HCT116 (cell line): ENCODE data around the gene DNAAF1. TPM values are rescaled to one million over a fixed set of nuclear protein-coding genes. Genes with fewer than 3 reads are reported as not detected.
"Not testable (repeated sequence)": the region's sequence is repeated elsewhere in the genome, so short reads cannot be mapped to it uniquely, and the experiment has no call there.

Source experiments
- ATAC-seq: fragments of 200-7000 bp; cut with Tn5 transposase; 2 replicates; pipeline ENCODE4 v1.9.1; 2020; ENCODE audit warnings: mild to moderate bottlenecking, moderate library complexity
- BruUV-seq: library from RNA; stranded (reverse); fragments of 400-500 nt; replicated peaks from 2 replicates; lab custom pipeline; 2021; lab: Mats Ljungman, UMichigan
- CTCF ChIA-PET: fragments of 300-600 bp; sonication (Branson Sonifier 250); formaldehyde crosslinking; loops from one replicate; lab custom pipeline; 2021; ENCODE audit warnings: antibody characterized with exemption; lab: Charles Lee
- POLR2A ChIA-PET: fragments of 300-600, 350-600 bp; sonication (Branson Sonifier 250); formaldehyde crosslinking; loops from one replicate; lab custom pipeline; 2021; ENCODE audit warnings: antibody characterized with exemption; lab: Charles Lee
- RAD21 ChIA-PET, 2 experiments: fragments of 300-600 bp; sonication (Branson Sonifier 250); formaldehyde crosslinking; loops; one replicate each; lab custom pipeline; 2023; ENCODE audit warnings: low total read pairs in 2 of 2; ENCODE audit not compliant: uncharacterized antibody in 2 of 2, unreplicated experiment in 2 of 2, low non-redundant PET in 1 of 2; lab: Charles Lee
- DNase-seq: peaks from one replicate; pipeline ENCODE4 v3.0.0-alpha.2; 2010; ENCODE audit warnings: low read depth, low spot score
- H2AFZ ChIP-seq: fragments of 200-600 bp; shearing (Covaris generic), sonication (generic); 2 replicates; pipeline ENCODE4 v1.6.1; 2017; ENCODE audit warnings: low read depth, mixed run types, mixed read lengths, antibody characterized with exemption, low read length; ENCODE audit not compliant: poor library complexity, severe bottlenecking
- H3K27ac ChIP-seq: 2 replicates; pipeline ENCODE4 v1.5.1; 2012; ENCODE audit warnings: low read depth, low read length
- H3K27me3 ChIP-seq: fragments of 200-600 bp; sonication (generic); 2 replicates; pipeline ENCODE4 v1.6.1; 2016; ENCODE audit warnings: mixed run types, low read length, mixed read lengths; ENCODE audit not compliant: insufficient read depth
- H3K36me3 ChIP-seq, 2 experiments: fragments of 200-500 bp in 1 of 2; fragments of 200-600 bp in 1 of 2; sonication (Bioruptor generic) in 1 of 2; sonication (generic) in 1 of 2; 2 replicates each; pipeline versions ENCODE4 v1.5.1 to v1.6.1; 2014 to 2016; ENCODE audit warnings: low read length in 2 of 2, inconsistent platforms in 1 of 2, mixed read lengths in 1 of 2, mixed run types in 1 of 2; ENCODE audit not compliant: insufficient read depth in 2 of 2, control insufficient read depth in 1 of 2
- H3K4me1 ChIP-seq, 2 experiments: fragments of 200-600 bp in 1 of 2; sonication (generic) in 1 of 2; 2 replicates each; pipeline versions ENCODE4 v1.5.1 to v1.6.1; 2012 to 2017; ENCODE audit warnings: low read length in 2 of 2, inconsistent platforms in 1 of 2, mild to moderate bottlenecking in 1 of 2, mixed read lengths in 1 of 2, mixed run types in 1 of 2, moderate library complexity in 1 of 2; ENCODE audit not compliant: insufficient read depth in 2 of 2, control insufficient read depth in 1 of 2
- H3K4me2 ChIP-seq: fragments of 200-600 bp; sonication (generic); 2 replicates; pipeline ENCODE4 v1.6.1; 2017; ENCODE audit warnings: mixed run types, low read length, mixed read lengths
- H3K4me3 ChIP-seq, 2 experiments: fragments of 200-600 bp in 1 of 2; sonication (generic) in 1 of 2; replicated peaks in 1 of 2; 2 replicates each; pipeline ENCODE4 v1.5.1; 2011 to 2016; ENCODE audit warnings: low read length in 2 of 2, control low read depth in 1 of 2, low read depth in 1 of 2, mild to moderate bottlenecking in 1 of 2, mixed read lengths in 1 of 2, mixed run types in 1 of 2
- H3K79me2 ChIP-seq: fragments of 200-600 bp; sonication (generic); 2 replicates; pipeline ENCODE4 v1.6.1; 2017; ENCODE audit warnings: mild to moderate bottlenecking, mixed run types, low read length, moderate library complexity, mixed read lengths; ENCODE audit not compliant: insufficient read depth
- H3K9ac ChIP-seq: fragments of 200-600 bp; sonication (generic); 2 replicates; pipeline ENCODE4 v1.6.1; 2016; ENCODE audit warnings: low read length, mixed read lengths
- H3K9me2 ChIP-seq: fragments of 200-600 bp; sonication (generic), shearing (Covaris generic); 2 replicates; pipeline ENCODE4 v1.6.1; 2017; ENCODE audit warnings: mixed run types, mild to moderate bottlenecking, moderate library complexity; ENCODE audit not compliant: insufficient read depth
- H3K9me3 ChIP-seq, 2 experiments: fragments of 200-500 bp in 1 of 2; fragments of 200-600 bp in 1 of 2; sonication (Bioruptor generic) in 1 of 2; sonication (generic) in 1 of 2; 2 replicates each; pipeline ENCODE4 v1.6.1; 2014 to 2017; ENCODE audit warnings: low read length in 2 of 2, mixed read lengths in 2 of 2, inconsistent platforms in 1 of 2, low read depth in 1 of 2, mild to moderate bottlenecking in 1 of 2, mixed run types in 1 of 2, moderate library complexity in 1 of 2; ENCODE audit not compliant: control insufficient read depth in 1 of 2, insufficient read depth in 1 of 2
- H4K20me1 ChIP-seq: fragments of 200-600 bp; sonication (generic), shearing (Covaris generic); 2 replicates; pipeline ENCODE4 v1.6.1; 2017; ENCODE audit warnings: mixed run types, mild to moderate bottlenecking, moderate library complexity; ENCODE audit not compliant: insufficient read depth
- CBX3 ChIP-seq: IDR thresholded peaks from 2 replicates; pipeline ENCODE4 v1.6.1; 2012; ENCODE audit warnings: low read depth
- CTCF ChIP-seq, 3 experiments: fragments of 200-600 bp in 1 of 3; sonication (generic) in 1 of 3; IDR thresholded peaks in 2 of 3; conservative IDR thresholded peaks in 1 of 3; 2 replicates each; pipeline ENCODE4 v1.5.1; 2012 to 2017; ENCODE audit warnings: low read depth in 2 of 3, low read length in 2 of 3, antibody characterized with exemption in 1 of 3, borderline replicate concordance in 1 of 3, control low read depth in 1 of 3, mild to moderate bottlenecking in 1 of 3, mixed read lengths in 1 of 3, mixed run types in 1 of 3, moderate library complexity in 1 of 3; ENCODE audit not compliant: insufficient read depth in 1 of 3
- ELF1 ChIP-seq: IDR thresholded peaks from 2 replicates; pipeline ENCODE4 v1.6.1; 2012; ENCODE audit warnings: low read depth, borderline replicate concordance
- EZH2 ChIP-seq: fragments of 200-600 bp; sonication (generic); IDR thresholded peaks from 2 replicates; pipeline ENCODE4 v1.6.1; 2017; ENCODE audit warnings: antibody characterized with exemption, mixed run types
- MAX ChIP-seq: IDR thresholded peaks from 2 replicates; pipeline ENCODE4 v1.6.1; 2012
- POLR2A ChIP-seq: IDR thresholded peaks from 2 replicates; pipeline ENCODE4 v1.7.0; 2011; ENCODE audit warnings: borderline replicate concordance; ENCODE audit not compliant: insufficient read depth, insufficient read length; ENCODE audit errors: extremely low read depth
- TCF7L2 ChIP-seq: IDR thresholded peaks from 2 replicates; pipeline ENCODE4 v1.7.0; 2011; ENCODE audit warnings: borderline replicate concordance, inconsistent platforms; ENCODE audit not compliant: insufficient read depth, insufficient read length; ENCODE audit errors: extremely low read depth
- YY1 ChIP-seq: IDR thresholded peaks from 2 replicates; pipeline ENCODE4 v1.6.1; 2011; ENCODE audit warnings: low read length, low read depth, moderate library complexity, mild to moderate bottlenecking; ENCODE audit not compliant: insufficient replicate concordance; ENCODE audit errors: extremely low read depth
- intact Hi-C: fragments of 100-400 bp; cut with micrococcal nuclease; formaldehyde crosslinking; loops from 2 replicates; pipeline ENCODE4 v1.10.0; 2022
- total RNA-seq: library from RNA; stranded (reverse); gene quantifications from one replicate; pipeline ENCODE4 v1.2.1, GENCODE V29; 2021; ENCODE audit not compliant: unreplicated experiment

DNAAF1 gene
- total RNA-seq, 1 experiment from 2014 or later: 0.30 TPM

- no peak for TF ChIP-seq CTCF (IDR thresholded peaks at IDR 0.05 in 2 of 3, conservative IDR thresholded peaks at IDR 0.05 in 1 of 3; ENCODE audit: borderline replicate concordance in 1 of 3, insufficient read depth in 1 of 3, low read depth in 2 of 3, low read length in 2 of 3)
- peak; percentile 73 for TF ChIP-seq POLR2A
- TF ChIP-seq ELF1: no peak
- TF ChIP-seq, all 23 proteins: peak for 11
These were observed 28.2 kb upstream of the DNAAF1 start, which contains the start of gene MBTPS1 (continued) for GRCh38 chr16:84116720-84117493.

- DNase-seq (no peak), ATAC-seq (no peak)
- peak overlapping the region; percentile 84 for H3K27ac ChIP-seq
- no peaks in the 10 kb centered on the region for H3K9me3 ChIP-seq
- intact Hi-C loops: loop anchor here (2.0 kb wide), 1 partner anchor 27 kb away; the partner anchor contains the start of genes DNAAF1 and HSDL1
- peak overlapping the region; percentile 60 to 81 for H3K4me3 ChIP-seq
- H3K9ac ChIP-seq: peak overlapping the region; percentile 95
- H3K27me3 ChIP-seq: no peaks in the 10 kb centered on the region
- peaks cover 11 to 22% of the 10 kb centered on the region in 2 experiments for H3K4me1 ChIP-seq
- H3K79me2 ChIP-seq: peaks cover 39% of the 10 kb centered on the region
- BruUV-seq: no TSS peak
- CTCF ChIA-PET: interaction anchor here (1.2 to 2.3 kb wide), 6 partner anchors 17 to 389 kb away, joined by 3 to 13 read pairs (median 4); partner anchors contain the start of gene TAF1C
- H3K36me3 ChIP-seq: no peaks in the 10 kb centered on the region
- H3K9me2 ChIP-seq: no peaks in the 10 kb centered on the region; the same call in 1 of the 2 replicates
- peak overlapping the region; percentile 96 for H3K4me2 ChIP-seq
- POLR2A ChIA-PET: interaction anchor here (1.0 to 1.3 kb wide), 5 partner anchors 15 to 389 kb away, joined by 3 to 7 read pairs (median 4); partner anchors contain the start of gene TAF1C
- peak overlapping the region; percentile 74 for H2AFZ ChIP-seq
- H4K20me1 ChIP-seq: no peaks in the 10 kb centered on the region
- no peak for TF ChIP-seq MAX
- no peak for TF ChIP-seq TCF7L2
- no peak for TF ChIP-seq YY1
- no peak for TF ChIP-seq CBX3
- no peak for TF ChIP-seq POLR2A
- TF ChIP-seq EZH2: no peak
- RAD21 ChIA-PET: interaction anchor here in 1 of 2 experiments (1.2 kb wide), 1 partner anchor 69 kb away, joined by 5 read pairs; the partner anchor contains the start of gene TAF1C
These were observed 27.6 kb upstream of the DNAAF1 start for GRCh38 chr16:84117494-84117843.

GRCh38 chr16:84118315-84118714 is 26.8 kb upstream of the DNAAF1 start:
- H3K9ac ChIP-seq, H3K4me2 ChIP-seq, BruUV-seq, intact Hi-C loops, H3K4me3 ChIP-seq, H3K9me2 ChIP-seq, H3K9me3 ChIP-seq, DNase-seq, H3K27ac ChIP-seq, H2AFZ ChIP-seq, ATAC-seq, H3K36me3 ChIP-seq, H4K20me1 ChIP-seq, H3K27me3 ChIP-seq, RAD21 ChIA-PET: not testable (repeated sequence)
- ChIA-PET POLR2A (interaction anchor here (1.5 kb wide), 1 partner anchor 23 kb away, joined by 3 read pairs; no protein-coding TSS in a partner anchor), CTCF (interaction anchor here (2.3 kb wide), 1 partner anchor 69 kb away, joined by 13 read pairs; the partner anchor contains the start of gene TAF1C)
- Histone ChIP-seq H3K79me2 (peaks cover 31% of the 10 kb centered on the region), H3K4me1 (peaks cover 11 to 22% of the 10 kb centered on the region in 2 experiments)
